Fibroblast of pulmonary artery (primary cell): ENCODE measurements around the gene MTUS2.

ENCODE experiments used
- DNase-seq: peaks from one replicate; pipeline ENCODE4 v3.0.0-alpha.2; 2010; ENCODE audit warnings: low read depth
- H3K4me3 ChIP-seq: replicated peaks from 2 replicates; pipeline ENCODE4 v1.5.1; 2011; ENCODE audit warnings: low read depth, mild to moderate bottlenecking, control low read depth, low read length, moderate library complexity
- CTCF ChIP-seq: IDR thresholded peaks from 2 replicates; pipeline ENCODE4 v1.5.1; 2011; ENCODE audit warnings: mild to moderate bottlenecking, control low read depth, low read length, inconsistent platforms; ENCODE audit errors: missing control alignments

Gene MTUS2

GRCh38 chr13:29539856-29540255, 719.7 kb downstream of the MTUS2 start:
- TF ChIP-seq CTCF = no peak
- no peak for DNase-seq
- H3K4me3 ChIP-seq = no peak overlapping the region

GRCh38 chr13:29540334-29540733, 720.2 kb downstream of the MTUS2 start:
- no peak overlapping the region for H3K4me3 ChIP-seq
- TF ChIP-seq CTCF = no peak
- DNase-seq = no peak

- TF ChIP-seq CTCF = no peak
- no peak overlapping the region for H3K4me3 ChIP-seq
- no peak for DNase-seq
Observed at GRCh38 chr13:29540799-29541198, 720.7 kb downstream of the MTUS2 start.

- no peak overlapping the region for H3K4me3 ChIP-seq
- no peak for TF ChIP-seq CTCF
- DNase-seq = no peak
Observed at GRCh38 chr13:29541400-29541799, 721.3 kb downstream of the MTUS2 start.

- no peak for DNase-seq
- H3K4me3 ChIP-seq = no peak overlapping the region
- TF ChIP-seq CTCF = no peak
Observed at GRCh38 chr13:29542381-29542780, 722.2 kb downstream of the MTUS2 start.

- TF ChIP-seq CTCF = no peak
- peak; percentile 29 for DNase-seq
- no peak overlapping the region for H3K4me3 ChIP-seq
Observed at GRCh38 chr13:29543230-29544215, 723.4 kb downstream of the MTUS2 start.

- DNase-seq = no peak
- TF ChIP-seq CTCF = no peak
- H3K4me3 ChIP-seq = no peak overlapping the region
Observed at GRCh38 chr13:29545988-29546387, 725.8 kb downstream of the MTUS2 start.
